GM12865 (cell line): Measurements from ENCODE around the gene GALNT17.

ENCODE experiments used
- DNase-seq: peaks from one replicate; pipeline ENCODE4 v3.0.0; 2010; ENCODE audit warnings: low read depth
- H3K4me3 ChIP-seq: 2 replicates; pipeline ENCODE4 v1.5.1; 2011; ENCODE audit warnings: mild to moderate bottlenecking, low read depth, low read length, control low read depth
- CTCF ChIP-seq: IDR thresholded peaks from 2 replicates; pipeline ENCODE4 v1.5.1; 2011; ENCODE audit warnings: low read length, control low read depth, low read depth, inconsistent platforms; ENCODE audit not compliant: insufficient read depth; ENCODE audit errors: missing control alignments

The GALNT17 gene

DNA sequence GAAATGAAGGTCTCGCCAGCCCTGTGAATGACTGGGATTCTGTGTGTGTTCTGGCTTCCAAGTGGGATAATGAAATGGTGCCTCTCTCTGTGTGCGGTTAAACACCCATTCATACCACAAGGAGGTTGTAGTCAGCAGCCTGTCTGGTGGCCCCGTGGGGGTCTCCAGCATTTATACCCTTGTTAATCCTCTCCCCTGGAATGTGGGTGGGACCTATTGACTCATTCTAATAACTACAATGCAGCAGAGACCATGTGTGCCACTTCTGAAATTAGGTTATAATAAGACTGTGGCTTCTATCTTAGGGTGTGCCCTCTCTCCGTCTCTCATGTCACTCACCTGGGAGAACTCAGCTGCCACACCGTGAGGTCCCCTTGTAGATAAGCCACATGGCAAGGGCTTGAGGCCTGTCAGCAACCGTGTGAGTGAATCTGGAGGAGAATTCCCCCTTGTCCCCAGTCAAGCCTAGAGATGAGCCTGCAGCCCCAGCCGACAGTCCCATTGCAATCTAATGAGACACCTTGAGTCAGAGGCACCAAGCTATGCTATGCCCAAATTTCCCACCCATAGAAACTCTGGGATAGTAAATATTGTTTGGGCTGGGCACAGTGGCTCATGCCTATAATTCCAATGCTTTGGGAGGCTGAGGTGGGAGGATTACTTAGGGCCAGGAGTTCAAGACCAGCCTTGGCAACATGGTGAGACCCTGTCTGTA lies 106.8 kb downstream of the GALNT17 start:
- DNase-seq, result no peak
- no peak for TF ChIP-seq CTCF
- no peak overlapping the region for H3K4me3 ChIP-seq

GRCh38 chr7:71239586-71240268 lies 107.8 kb downstream of the GALNT17 start:
- no peak for DNase-seq
- TF ChIP-seq CTCF, result no peak
- H3K4me3 ChIP-seq, result no peak overlapping the region

DNA sequence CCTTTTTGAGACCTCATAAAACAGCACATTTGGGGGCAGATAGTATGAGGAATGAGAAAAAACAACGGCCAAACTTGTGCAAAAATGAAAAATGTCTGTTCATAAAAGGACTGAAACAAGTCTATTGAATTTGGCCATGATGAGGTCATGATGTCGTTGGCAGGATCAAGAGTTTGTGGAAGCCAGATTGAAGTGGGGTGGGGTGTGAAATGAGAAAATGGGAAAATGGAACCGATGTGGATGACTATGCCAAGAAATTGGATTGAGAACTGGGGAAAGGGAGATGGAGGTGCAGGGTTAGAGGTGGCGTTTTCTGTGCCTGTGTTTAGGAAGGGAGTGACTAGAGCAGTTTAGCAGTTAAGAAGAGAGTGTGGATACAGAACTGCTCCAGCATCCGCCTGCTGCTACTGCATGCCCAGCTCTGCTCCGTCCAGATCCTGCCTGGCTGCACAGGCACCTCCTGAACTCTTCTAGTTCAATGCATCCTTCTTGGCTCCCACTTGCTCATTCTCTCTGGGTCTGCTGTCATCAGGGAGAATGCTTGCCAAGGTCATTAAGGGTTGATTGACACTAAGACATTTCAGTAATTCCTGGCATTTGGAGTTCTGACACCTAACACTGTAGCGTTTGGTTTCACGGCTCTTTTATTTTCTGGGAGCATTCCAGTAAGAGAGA lies 111.9 kb downstream of the GALNT17 start:
- no peak for DNase-seq
- H3K4me3 ChIP-seq, result no peak overlapping the region
- no peak for TF ChIP-seq CTCF

GRCh38 chr7:71245038-71245437 lies 113.1 kb downstream of the GALNT17 start:
- no peak overlapping the region for H3K4me3 ChIP-seq
- no peak for TF ChIP-seq CTCF
- no peak for DNase-seq

GRCh38 chr7:71251706-71252105 lies 119.8 kb downstream of the GALNT17 start:
- no peak for TF ChIP-seq CTCF
- DNase-seq, result no peak
- no peak overlapping the region for H3K4me3 ChIP-seq

GRCh38 chr7:71254751-71255150 lies 122.8 kb downstream of the GALNT17 start:
- no peak overlapping the region for H3K4me3 ChIP-seq
- DNase-seq, result no peak
- TF ChIP-seq CTCF, result no peak
